Lower lobe of right lung (tissue), 2 donors: ENCODE data around the gene OGDH. TPM values are rescaled to one million over a fixed set of nuclear protein-coding genes. Genes with fewer than 3 reads are reported as not detected.

Experiments used
- ATAC-seq, 2 donors: fragments of 200-7000 bp; cut with Tn5 transposase; one replicate each; pipeline ENCODE4 v1.9.1; 2020 to 2022; ENCODE audit warnings: mild to moderate bottlenecking in 2 of 2, moderate library complexity in 2 of 2
- DNase-seq: peaks from one replicate; pipeline ENCODE4 v3.0.0-alpha.2; 2020
- H3K27ac ChIP-seq: fragments of 200-600 bp; one replicate; pipeline ENCODE4 v1.8.0; 2022
- H3K27me3 ChIP-seq: fragments of 200-600 bp; one replicate; pipeline ENCODE4 v1.8.0; 2022; ENCODE audit warnings: low read depth
- H3K36me3 ChIP-seq: fragments of 200-600 bp; one replicate; pipeline ENCODE4 v1.8.0; 2022; ENCODE audit warnings: mild to moderate bottlenecking
- H3K4me1 ChIP-seq: fragments of 200-600 bp; one replicate; pipeline ENCODE4 v1.8.0; 2022
- H3K4me3 ChIP-seq: fragments of 200-600 bp; one replicate; pipeline ENCODE4 v1.8.0; 2022; ENCODE audit warnings: mild to moderate bottlenecking
- H3K9me3 ChIP-seq: fragments of 200-600 bp; one replicate; pipeline ENCODE4 v1.8.0; 2022
- intact Hi-C: fragments of 100-400 bp; cut with DNase I; formaldehyde crosslinking; loops from one replicate; pipeline ENCODE4 v1.11.0; 2022
- total RNA-seq: library from RNA; stranded (reverse); fragmentation: NEBNext Ultra II Directional; extraction: Animal tissue kit (Norgen Biotek cat#: 25700); gene quantifications from one replicate; pipeline ENCODE4 v1.2.1, GENCODE V29; 2021
- TF ChIP-seq, protein P1 (sequence below): fragments of 200-600 bp; IDR thresholded peaks from one replicate; pipeline ENCODE4 v1.8.0; 2022; ENCODE audit warnings: antibody characterized with exemption, mild to moderate bottlenecking
- donor health status: DM: no; HTN: yes; CAD: no; lungs with severe emphysema.

Gene OGDH
- total RNA-seq, 1 donor from 2014 or later: 132 TPM

- Histone ChIP-seq H3K36me3 (peaks cover 44% of the 10 kb centered on the region), H3K4me3 (no peak overlapping the region), H3K9me3 (no peaks in the 10 kb centered on the region), H3K27me3 (no peaks in the 10 kb centered on the region), H3K4me1 (no peaks in the 10 kb centered on the region), H3K27ac (no peak overlapping the region)
- TF ChIP-seq, protein P1, sequence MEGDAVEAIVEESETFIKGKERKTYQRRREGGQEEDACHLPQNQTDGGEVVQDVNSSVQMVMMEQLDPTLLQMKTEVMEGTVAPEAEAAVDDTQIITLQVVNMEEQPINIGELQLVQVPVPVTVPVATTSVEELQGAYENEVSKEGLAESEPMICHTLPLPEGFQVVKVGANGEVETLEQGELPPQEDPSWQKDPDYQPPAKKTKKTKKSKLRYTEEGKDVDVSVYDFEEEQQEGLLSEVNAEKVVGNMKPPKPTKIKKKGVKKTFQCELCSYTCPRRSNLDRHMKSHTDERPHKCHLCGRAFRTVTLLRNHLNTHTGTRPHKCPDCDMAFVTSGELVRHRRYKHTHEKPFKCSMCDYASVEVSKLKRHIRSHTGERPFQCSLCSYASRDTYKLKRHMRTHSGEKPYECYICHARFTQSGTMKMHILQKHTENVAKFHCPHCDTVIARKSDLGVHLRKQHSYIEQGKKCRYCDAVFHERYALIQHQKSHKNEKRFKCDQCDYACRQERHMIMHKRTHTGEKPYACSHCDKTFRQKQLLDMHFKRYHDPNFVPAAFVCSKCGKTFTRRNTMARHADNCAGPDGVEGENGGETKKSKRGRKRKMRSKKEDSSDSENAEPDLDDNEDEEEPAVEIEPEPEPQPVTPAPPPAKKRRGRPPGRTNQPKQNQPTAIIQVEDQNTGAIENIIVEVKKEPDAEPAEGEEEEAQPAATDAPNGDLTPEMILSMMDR: no peak
- no peak for ATAC-seq
- intact Hi-C loops: no loop called here
- no peak for DNase-seq
Measured at GRCh38 chr7:44709011-44709915, 102.8 kb downstream of the OGDH start.

DNA sequence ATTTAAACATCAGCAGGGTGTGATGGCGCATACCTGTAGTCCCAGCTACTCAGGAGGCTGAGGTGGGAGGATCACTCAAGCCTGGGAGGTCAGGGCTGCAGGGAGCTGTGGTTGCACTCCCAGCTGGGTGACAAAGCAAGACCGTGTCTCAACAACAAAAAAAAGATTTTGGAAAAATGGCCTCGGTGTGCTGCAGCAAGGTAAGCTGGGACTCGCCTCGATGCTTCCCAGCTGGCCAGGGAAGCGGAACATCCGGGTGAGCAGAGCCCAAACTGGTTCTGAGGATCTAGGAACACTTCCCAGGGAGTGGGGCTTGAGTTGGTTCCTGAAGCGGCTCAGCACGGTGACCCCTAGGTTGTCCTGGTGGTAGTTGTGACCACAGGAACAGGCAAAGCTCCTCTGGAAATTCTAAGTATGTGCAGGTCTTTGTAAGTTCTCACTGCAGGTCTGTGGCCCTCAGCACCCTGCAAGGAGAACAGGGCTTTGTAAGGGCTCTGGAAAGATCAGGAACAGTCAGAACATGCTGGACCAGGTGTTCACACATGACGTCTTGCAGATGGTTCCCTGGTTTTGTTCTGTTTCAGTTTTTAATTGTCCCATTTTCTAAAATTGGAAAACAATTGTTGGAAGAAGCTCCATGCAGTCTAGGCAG lies 103.6 kb downstream of the OGDH start:
- H3K27ac ChIP-seq: no peak overlapping the region
- no peak overlapping the region for H3K4me3 ChIP-seq
- H3K4me1 ChIP-seq: no peaks in the 10 kb centered on the region
- peaks cover 44% of the 10 kb centered on the region for H3K36me3 ChIP-seq
- no peak for ATAC-seq
- H3K9me3 ChIP-seq: no peaks in the 10 kb centered on the region
- intact Hi-C loops: no loop called here
- DNase-seq: no peak
- TF ChIP-seq, protein P1: no peak
- no peaks in the 10 kb centered on the region for H3K27me3 ChIP-seq

DNA sequence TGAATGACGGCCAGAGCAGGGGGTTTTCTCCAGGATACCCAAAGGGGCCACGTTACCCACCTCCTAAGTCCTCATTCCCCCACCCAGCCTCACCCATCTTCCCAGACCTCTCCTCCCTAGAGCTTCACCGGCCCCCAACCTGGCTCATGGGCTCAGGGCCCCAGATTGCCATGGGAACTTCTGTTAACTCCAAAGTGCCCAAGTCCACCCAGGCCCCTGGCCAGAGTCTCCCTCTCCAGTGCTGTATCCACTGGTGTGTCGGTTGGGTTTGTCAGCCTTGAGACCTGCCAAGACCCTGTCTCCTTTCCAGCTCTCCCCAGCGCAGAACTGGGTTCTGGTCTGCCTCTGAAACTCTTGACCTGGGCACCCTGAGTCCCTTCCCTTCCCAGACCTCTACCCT lies 105.1 kb downstream of the OGDH start:
- H3K36me3 ChIP-seq: peaks cover 36% of the 10 kb centered on the region
- H3K27ac ChIP-seq: no peak overlapping the region
- DNase-seq (no peak), ATAC-seq (no peak)
- TF ChIP-seq, protein P1: no peak
- H3K4me3 ChIP-seq: no peak overlapping the region
- H3K4me1 ChIP-seq: no peaks in the 10 kb centered on the region
- H3K27me3 ChIP-seq: no peaks in the 10 kb centered on the region
- intact Hi-C loops: no loop called here
- H3K9me3 ChIP-seq: no peaks in the 10 kb centered on the region

GRCh38 chr7:44712012-44712411 lies 105.6 kb downstream of the OGDH start:
- DNase-seq (no peak), ATAC-seq (peak; percentile 47 to 68)
- intact Hi-C loops: no loop called here
- no peaks in the 10 kb centered on the region for H3K27me3 ChIP-seq
- peaks cover 31% of the 10 kb centered on the region for H3K36me3 ChIP-seq
- no peaks in the 10 kb centered on the region for H3K9me3 ChIP-seq
- H3K4me3 ChIP-seq: no peak overlapping the region
- TF ChIP-seq, protein P1: no peak
- H3K4me1 ChIP-seq: no peaks in the 10 kb centered on the region
- no peak overlapping the region for H3K27ac ChIP-seq

- Histone ChIP-seq H3K27ac (no peak overlapping the region), H3K27me3 (no peaks in the 10 kb centered on the region), H3K36me3 (peaks cover 20% of the 10 kb centered on the region), H3K4me3 (no peak overlapping the region), H3K4me1 (no peaks in the 10 kb centered on the region), H3K9me3 (no peaks in the 10 kb centered on the region)
- ATAC-seq (no peak), DNase-seq (no peak)
- intact Hi-C loops: no loop called here
- TF ChIP-seq, protein P1: no peak
Measured at GRCh38 chr7:44713141-44713540, 106.7 kb downstream of the OGDH start.
